ENCODE data around the gene KRTAP12-4. TPM values are rescaled to one million over a fixed set of nuclear protein-coding genes. Genes with fewer than 3 reads are reported as not detected.
"Not testable (repeated sequence)": the region's sequence is repeated elsewhere in the genome, so short reads cannot be mapped to it uniquely, and the experiment has no call there.

The KRTAP12-4 gene
- total RNA-seq, 1 donor: not detected

GRCh38 chr21:44695184-44695583 lies 40.7 kb upstream of the KRTAP12-4 start:
- H3K4me3 ChIP-seq (ENCODE audit: low read depth, low read length): no peak overlapping the region
- DNase-seq (ENCODE audit: low read depth): no peak
- TF ChIP-seq CTCF (IDR thresholded peaks at IDR 0.05; ENCODE audit: insufficient read depth, low read length): no peak

- TF ChIP-seq CTCF (IDR thresholded peaks at IDR 0.05; ENCODE audit: insufficient read depth, low read length): no peak
Observed at GRCh38 chr21:44694776-44695175, 40.3 kb upstream of the KRTAP12-4 start.

GRCh38 chr21:44692798-44693512 lies 38.5 kb upstream of the KRTAP12-4 start:
- no peak for TF ChIP-seq CTCF (IDR thresholded peaks at IDR 0.05; ENCODE audit: insufficient read depth, low read length)
- no peak overlapping the region for H3K4me3 ChIP-seq (ENCODE audit: low read depth, low read length)
- no peak for DNase-seq (ENCODE audit: low read depth)

More at GRCh38 chr21:44694776-44695175, 40.3 kb upstream of the KRTAP12-4 start:
- DNase-seq (ENCODE audit: low read depth): no peak
- no peak overlapping the region for H3K4me3 ChIP-seq (ENCODE audit: low read depth, low read length)

- TF ChIP-seq CTCF (IDR thresholded peaks at IDR 0.05; ENCODE audit: insufficient read depth, low read length): no peak
- DNase-seq (ENCODE audit: low read depth): no peak
- no peak overlapping the region for H3K4me3 ChIP-seq (ENCODE audit: low read depth, low read length)
Observed at GRCh38 chr21:44691686-44692085, 37.2 kb upstream of the KRTAP12-4 start.

GRCh38 chr21:44689740-44690139 lies 35.3 kb upstream of the KRTAP12-4 start:
- not testable (repeated sequence) for H3K4me3 ChIP-seq (ENCODE audit: low read depth, low read length); DNase-seq (ENCODE audit: low read depth)

- TF ChIP-seq CTCF (IDR thresholded peaks at IDR 0.05; ENCODE audit: insufficient read depth, low read length): no peak
- DNase-seq (ENCODE audit: low read depth): no peak
- no peak overlapping the region for H3K4me3 ChIP-seq (ENCODE audit: low read depth, low read length)
Observed at GRCh38 chr21:44687671-44688070, 33.2 kb upstream of the KRTAP12-4 start.

- no peak overlapping the region for H3K4me3 ChIP-seq (ENCODE audit: low read depth, low read length)
- no peak for TF ChIP-seq CTCF (IDR thresholded peaks at IDR 0.05; ENCODE audit: insufficient read depth, low read length)
- no peak for DNase-seq (ENCODE audit: low read depth)
Observed at GRCh38 chr21:44686843-44687561, 32.5 kb upstream of the KRTAP12-4 start.

Data from fibroblast of the aortic adventitia (primary cell).